H1 (cell line): ENCODE data around the gene BSG. TPM values are rescaled to one million over a fixed set of nuclear protein-coding genes. Genes with fewer than 3 reads are reported as not detected.

Experiments used
- CTCF ChIA-PET: fragments of 300-600 bp; sonication (Branson Sonifier 250); formaldehyde crosslinking; loops from one replicate; lab custom pipeline; 2021; ENCODE audit not compliant: partially characterized antibody; lab: Charles Lee
- POLR2A ChIA-PET: fragments of 300-600 bp; sonication (Branson Sonifier 250); formaldehyde crosslinking; loops from one replicate; lab custom pipeline; 2021; ENCODE audit warnings: inconsistent platforms; ENCODE audit not compliant: partially characterized antibody; lab: Charles Lee
- DNase-seq, 2 experiments: peaks; one replicate each; pipeline versions ENCODE4 v3.0.0 to v3.0.0-alpha.2; 2010 to 2022; ENCODE audit warnings: low spot score in 2 of 2, low read depth in 1 of 2, mixed read lengths in 1 of 2
- FAIRE-seq: peaks from 2 replicates; lab custom pipeline; 2011; peaks lifted over from hg19 to GRCh38; lab: Jason Lieb, UNC
- H2AFZ ChIP-seq: 2 replicates; pipeline ENCODE4 v1.8.1; 2012; ENCODE audit warnings: low read length, inconsistent platforms
- H2AK5ac ChIP-seq: 2 replicates; pipeline ENCODE4 v1.6.1; 2013; ENCODE audit warnings: low read depth, low read length
- H2BK120ac ChIP-seq: replicated peaks from 2 replicates; pipeline ENCODE3; 2013; ENCODE audit warnings: low read depth, low read length, inconsistent platforms
- H2BK12ac ChIP-seq: 2 replicates; pipeline ENCODE4 v1.6.1; 2013; ENCODE audit warnings: low read depth, low read length
- H2BK15ac ChIP-seq: 2 replicates; pipeline ENCODE4 v1.6.1; 2013; ENCODE audit warnings: low read length
- H2BK20ac ChIP-seq: 2 replicates; pipeline ENCODE4 v1.6.1; 2013; ENCODE audit warnings: low read length
- H2BK5ac ChIP-seq: 2 replicates; pipeline ENCODE4 v1.6.1; 2013; ENCODE audit warnings: low read depth, low read length
- H3K14ac ChIP-seq: 2 replicates; pipeline ENCODE4 v1.6.1; 2013; ENCODE audit warnings: inconsistent platforms; ENCODE audit not compliant: insufficient read length
- H3K18ac ChIP-seq: 2 replicates; pipeline ENCODE4 v1.6.1; 2013; ENCODE audit warnings: low read length; ENCODE audit errors: extremely low read depth
- H3K23ac ChIP-seq: 2 replicates; pipeline ENCODE4 v1.6.1; 2013; ENCODE audit warnings: inconsistent platforms; ENCODE audit not compliant: insufficient read length
- H3K23me2 ChIP-seq: 2 replicates; pipeline ENCODE4 v1.6.1; 2013; ENCODE audit warnings: low read depth, low read length
- H3K27ac ChIP-seq: 2 replicates; pipeline ENCODE4 v1.6.1; 2011; ENCODE audit warnings: low read depth, low read length, inconsistent platforms
- H3K27me3 ChIP-seq, 4 experiments: replicated peaks in 1 of 4; 1 replicate in 1 of 4; 2 replicates in 3 of 4; pipeline versions ENCODE4 v1.6.1 to v1.8.1; 2011 to 2013; ENCODE audit warnings: low read length in 3 of 4, mild to moderate bottlenecking in 3 of 4, inconsistent platforms in 2 of 4, mixed read lengths in 2 of 4, moderate library complexity in 1 of 4; ENCODE audit not compliant: control insufficient read depth in 3 of 4, insufficient read depth in 3 of 4; ENCODE audit errors: extremely low read depth in 1 of 4
- H3K36me3 ChIP-seq, 4 experiments: 2 replicates each; pipeline versions ENCODE4 v1.6.1 to v1.8.1; 2011 to 2013; ENCODE audit warnings: mild to moderate bottlenecking in 4 of 4, low read length in 3 of 4, moderate library complexity in 2 of 4, control low read depth in 1 of 4, inconsistent platforms in 1 of 4; ENCODE audit not compliant: insufficient read depth in 4 of 4, control insufficient read depth in 2 of 4
- H3K4ac ChIP-seq: replicated peaks from 2 replicates; pipeline ENCODE3; 2013; ENCODE audit warnings: low read length, low read depth, mixed read lengths, inconsistent platforms; ENCODE audit not compliant: insufficient read length
- H3K4me1 ChIP-seq, 4 experiments: replicated peaks in 1 of 4; 1 replicate in 1 of 4; 2 replicates in 3 of 4; pipeline versions ENCODE4 v1.6.1 to v1.8.1; 2011 to 2013; ENCODE audit warnings: low read length in 3 of 4, inconsistent platforms in 2 of 4, mixed read lengths in 1 of 4; ENCODE audit not compliant: insufficient read depth in 4 of 4, control insufficient read depth in 3 of 4
- H3K4me2 ChIP-seq, 2 experiments: 2 replicates each; pipeline versions ENCODE4 v1.6.1 to v1.8.1; 2011 to 2013; ENCODE audit warnings: low read depth in 2 of 2, low read length in 2 of 2, control low read depth in 1 of 2, inconsistent platforms in 1 of 2, mild to moderate bottlenecking in 1 of 2; ENCODE audit not compliant: insufficient read depth in 1 of 2
- H3K4me3 ChIP-seq, 4 experiments: fragments of 200-600, 300-600 bp in 1 of 4; sonication (generic), shearing (Covaris generic), sonication (Bioruptor Twin) in 1 of 4; 2 replicates each; pipeline versions ENCODE4 v1.5.1 to v1.8.1; 2011 to 2016; ENCODE audit warnings: low read length in 4 of 4, low read depth in 3 of 4, control low read depth in 2 of 4, inconsistent platforms in 2 of 4, mild to moderate bottlenecking in 2 of 4, mixed read lengths in 1 of 4, moderate library complexity in 1 of 4; ENCODE audit not compliant: insufficient read depth in 2 of 4; ENCODE audit errors: extremely low read depth in 1 of 4
- H3K56ac ChIP-seq: replicated peaks from 2 replicates; pipeline ENCODE3; 2013; ENCODE audit warnings: low read depth, mild to moderate bottlenecking, mixed read lengths, low read length, inconsistent platforms; ENCODE audit not compliant: insufficient read length
- H3K79me1 ChIP-seq: 2 replicates; pipeline ENCODE4 v1.6.1; 2013; ENCODE audit warnings: low read depth, low read length, control low read depth
- H3K79me2 ChIP-seq, 2 experiments: 2 replicates each; pipeline versions ENCODE4 v1.6.1 to v1.8.1; 2012 to 2013; ENCODE audit warnings: low read length in 2 of 2, mild to moderate bottlenecking in 2 of 2, inconsistent platforms in 1 of 2; ENCODE audit not compliant: insufficient read depth in 2 of 2, control insufficient read depth in 1 of 2
- H3K9ac ChIP-seq, 4 experiments: replicated peaks in 1 of 4; 1 replicate in 1 of 4; 2 replicates in 3 of 4; pipeline versions ENCODE4 v1.6.1 to v1.8.1; 2011 to 2013; ENCODE audit warnings: low read depth in 3 of 4, low read length in 3 of 4, control low read depth in 2 of 4, mild to moderate bottlenecking in 2 of 4, moderate library complexity in 2 of 4, inconsistent platforms in 1 of 4; ENCODE audit errors: extremely low read depth in 1 of 4
- H3K9me3 ChIP-seq, 2 experiments: 2 replicates each; pipeline versions ENCODE4 v1.6.1 to v1.8.1; 2012 to 2013; ENCODE audit warnings: mild to moderate bottlenecking in 2 of 2, moderate library complexity in 2 of 2, control low read depth in 1 of 2, inconsistent platforms in 1 of 2, low read depth in 1 of 2, low read length in 1 of 2, mixed read lengths in 1 of 2; ENCODE audit not compliant: insufficient read depth in 2 of 2
- H4K20me1 ChIP-seq, 2 experiments: replicated peaks in 1 of 2; 2 replicates each; pipeline versions ENCODE3 to v1.8.1; 2011 to 2013; ENCODE audit warnings: inconsistent platforms in 2 of 2, low read length in 2 of 2, mild to moderate bottlenecking in 1 of 2; ENCODE audit not compliant: insufficient read depth in 2 of 2, control insufficient read depth in 1 of 2
- H4K5ac ChIP-seq: 2 replicates; pipeline ENCODE4 v1.6.1; 2013; ENCODE audit warnings: low read length, low read depth, mixed read lengths, inconsistent platforms; ENCODE audit not compliant: insufficient read length
- H4K8ac ChIP-seq: 2 replicates; pipeline ENCODE4 v1.8.0; 2013; ENCODE audit warnings: mild to moderate bottlenecking, moderate library complexity, low read length, inconsistent platforms; ENCODE audit not compliant: insufficient read depth; ENCODE audit errors: extremely low read depth
- H4K91ac ChIP-seq: replicated peaks from 2 replicates; pipeline ENCODE3; 2013; ENCODE audit warnings: low read length, mixed read lengths, inconsistent platforms; ENCODE audit not compliant: insufficient read length
- CBX8 ChIP-seq: fragments of 300-800, 300-1000 bp; sonication (generic); IDR thresholded peaks from 2 replicates; pipeline ENCODE4 v1.7.1; 2016; ENCODE audit warnings: low read depth, low read length, borderline replicate concordance
- EGR1 ChIP-seq: IDR thresholded peaks from 2 replicates; pipeline ENCODE4 v1.6.1; 2011; ENCODE audit warnings: low read depth, low read length, borderline replicate concordance
- JUND ChIP-seq: IDR thresholded peaks from 2 replicates; pipeline ENCODE4 v1.6.1; 2011; ENCODE audit warnings: mild to moderate bottlenecking, improper control_type of control experiment, low read length
- SP1 ChIP-seq: IDR thresholded peaks from 2 replicates; pipeline ENCODE4 v1.6.1; 2011; ENCODE audit warnings: low read depth, low read length
- SP4 ChIP-seq: IDR thresholded peaks from 2 replicates; pipeline ENCODE4 v1.6.1; 2012; ENCODE audit warnings: low read length, inconsistent platforms
- SUZ12 ChIP-seq: fragments of 200-600 bp; sonication (generic); IDR thresholded peaks from 2 replicates; pipeline ENCODE4 v1.6.1; 2012; ENCODE audit warnings: mild to moderate bottlenecking, inconsistent platforms, low read length, moderate library complexity, mixed read lengths
- USF2 ChIP-seq: IDR thresholded peaks from 2 replicates; pipeline ENCODE4 v1.6.1; 2011; ENCODE audit warnings: low read length, improper control_type of control experiment
- YY1 ChIP-seq: IDR thresholded peaks from 2 replicates; pipeline ENCODE4 v1.6.1; 2011; ENCODE audit warnings: low read depth, mild to moderate bottlenecking, low read length
- WGBS, 2 experiments: shearing (Covaris generic) in 1 of 2; methylation state at CpG; one replicate each; pipeline versions ENCODE4 v1.1.6 to v1.1.7; 2013 to 2015; ENCODE audit warnings: low lambda C conversion rate in 2 of 2, mixed read lengths in 2 of 2, inconsistent platforms in 1 of 2, low coverage in 1 of 2, missing lambda C conversion rate in 1 of 2; ENCODE audit not compliant: insufficient replicate concordance in 2 of 2, insufficient coverage in 1 of 2, insufficient read length in 1 of 2; ENCODE audit errors: extremely low coverage in 1 of 2, missing lambda C conversion rate in 1 of 2; 5-methylcytosine and 5-hydroxymethylcytosine counted together
- polyA plus RNA-seq, 7 experiments: library from polyadenylated mRNA; depleted of rRNA in 3 of 7; stranded (reverse) in 5 of 7; unstranded in 2 of 7; fragments of >200 nt in 5 of 7; fragments of 200-250 nt in 2 of 7; gene quantifications; 1 replicate in 5 of 7; 2 replicates in 1 of 7; 4 replicates in 1 of 7; pipeline versions ENCODE4 v1.2.1 to v1.2.3, GENCODE V29; 2011 to 2013; ENCODE audit warnings: missing spikeins in 2 of 7, mixed read lengths in 2 of 7
- total RNA-seq: library from RNA; stranded (reverse); fragmentation: NEBNext Ultra II Directional; extraction: Animal tissue kit (Norgen Biotek cat#: 25700); gene quantifications from 2 replicates; pipeline ENCODE4 v1.2.1, GENCODE V29; 2021

The BSG gene
- total and polyA plus RNA-seq, 2 of the 8 experiments (the other 6 are each of a cell fraction or from before 2014, with no cell fraction given) = 726 to 1,055 TPM

DNA sequence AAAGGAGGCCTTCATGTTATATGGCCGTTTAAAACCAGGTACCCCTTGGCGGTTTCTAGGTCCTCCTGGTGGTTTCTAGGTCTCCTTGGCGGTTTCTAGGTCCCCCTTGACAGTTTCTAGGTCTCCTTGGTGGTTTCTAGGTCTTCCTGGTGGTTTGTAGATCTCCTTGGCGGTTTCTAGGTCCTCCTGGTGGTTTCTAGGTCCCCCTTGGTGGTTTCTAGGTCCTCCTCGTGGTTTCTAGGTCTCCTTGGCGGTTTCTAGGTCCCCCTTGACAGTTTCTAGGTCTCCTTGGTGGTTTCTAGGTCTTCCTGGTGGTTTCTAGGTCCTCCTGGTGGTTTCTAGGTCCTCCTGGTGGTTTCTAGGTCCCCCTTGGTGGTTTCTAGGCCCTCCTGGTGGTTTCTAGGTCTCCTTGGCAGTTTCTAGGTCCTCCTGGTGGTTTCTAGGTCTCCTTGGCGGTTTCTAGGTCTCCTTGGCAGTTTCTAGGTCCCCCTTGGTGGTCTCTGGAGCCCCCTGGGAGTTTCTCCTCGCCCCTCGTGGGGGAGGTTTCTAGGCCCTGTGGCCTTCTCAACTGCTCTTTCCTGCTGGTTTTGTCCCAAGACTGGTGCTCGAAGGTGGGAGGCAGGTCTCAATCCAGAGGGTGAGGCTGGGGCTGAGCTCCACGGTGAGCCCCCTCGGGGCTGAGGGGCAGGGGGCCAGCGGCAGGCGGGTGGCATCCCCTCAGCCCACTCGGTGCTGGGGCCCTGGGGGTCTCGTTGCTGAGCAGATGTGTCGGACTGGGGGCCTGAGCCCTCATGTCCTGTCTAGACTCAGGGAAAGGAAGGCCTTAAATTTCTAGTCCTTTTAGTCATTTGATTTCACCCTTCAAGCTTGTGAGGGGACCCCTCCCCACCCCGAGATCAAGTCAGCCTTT, 25.3 kb downstream of the BSG start:
- no peak overlapping the region for H2BK12ac ChIP-seq
- H3K4me3 ChIP-seq = no peak overlapping the region
- TF ChIP-seq SP1 (no peak), CBX8 (no peak), JUND (no peak), SUZ12 (no peak), USF2 (no peak), YY1 (no peak), SP4 (peak; percentile 98), EGR1 (no peak)
- 92% methylated on average over 17 of the region's 18 CpGs; no CpG with 5 or more reads in 1 of the 2 experiments for WGBS, 2 experiments
- H3K56ac ChIP-seq = no peak overlapping the region
- no peak overlapping the region for H2AK5ac ChIP-seq
- no peak overlapping the region for H2BK120ac ChIP-seq
- POLR2A ChIA-PET = interaction anchor here (0.7 to 1.4 kb wide), 2 partner anchors 13 to 15 kb away, joined by 3 to 4 read pairs; no protein-coding TSS in a partner anchor
- no peaks in the 10 kb centered on the region for H3K79me2 ChIP-seq
- H4K8ac ChIP-seq = no peak overlapping the region
- peaks cover 0 to 1% (median 0%) of the 10 kb centered on the region in 4 experiments; a peak in 1 of 7 replicates for H3K27me3 ChIP-seq
- no peaks in the 10 kb centered on the region for H3K36me3 ChIP-seq
- H2AFZ ChIP-seq = no peak overlapping the region
- no peak overlapping the region for H2BK20ac ChIP-seq
- H3K27ac ChIP-seq = no peak overlapping the region
- FAIRE-seq (no peak), DNase-seq (no peak)
- H3K4me1 ChIP-seq = no peaks in the 10 kb centered on the region
- H3K14ac ChIP-seq = no peak overlapping the region
- H3K79me1 ChIP-seq = no peaks in the 10 kb centered on the region
- no peak overlapping the region for H3K18ac ChIP-seq
- no peak overlapping the region for H3K4me2 ChIP-seq
- peaks cover 0 to 1% of the 10 kb centered on the region in 2 experiments for H4K20me1 ChIP-seq
- H3K9me3 ChIP-seq = peaks cover 0 to 12% of the 10 kb centered on the region in 2 experiments; a peak in 1 of 4 replicates
- no peak overlapping the region for H2BK15ac ChIP-seq
- no peak overlapping the region for H3K23ac ChIP-seq
- no peak overlapping the region for H3K9ac ChIP-seq
- H2BK5ac ChIP-seq = no peak overlapping the region
- CTCF ChIA-PET = interaction anchor here (1.9 to 2.3 kb wide), 2 partner anchors 13 to 20 kb away, joined by 4 to 7 read pairs; no protein-coding TSS in a partner anchor
- H4K5ac ChIP-seq = no peak overlapping the region
- H3K23me2 ChIP-seq = no peaks in the 10 kb centered on the region
- no peak overlapping the region for H3K4ac ChIP-seq
- H4K91ac ChIP-seq = no peak overlapping the region
